Neutrophil (primary cell): Measurements from ENCODE around the gene SDSL.
A peak's percentile ranks its signal among the peaks of the same experiment; 100 is the strongest.

Experiments used
- H3K27ac ChIP-seq: fragments of 200-600 bp; sonication (generic); 2 replicates; pipeline ENCODE4 v1.5.1; 2016; ENCODE audit warnings: mild to moderate bottlenecking, moderate library complexity
- H3K27me3 ChIP-seq: fragments of 200-600 bp; sonication (generic); 2 replicates; pipeline ENCODE4 v1.6.0; 2016; ENCODE audit warnings: mild to moderate bottlenecking
- H3K36me3 ChIP-seq: fragments of 200-600 bp; sonication (generic); 2 replicates; pipeline ENCODE4 v1.5.1; 2017
- H3K4me1 ChIP-seq, 2 experiments: fragments of 200-600 bp in 1 of 2; sonication (generic) in 1 of 2; 1 replicate in 1 of 2; 2 replicates in 1 of 2; pipeline versions ENCODE4 v1.5.1 to v1.6.1; 2013 to 2016; ENCODE audit warnings: low read depth in 1 of 2, low read length in 1 of 2, mild to moderate bottlenecking in 1 of 2, moderate library complexity in 1 of 2; ENCODE audit not compliant: control insufficient read depth in 1 of 2, insufficient read depth in 1 of 2
- H3K4me3 ChIP-seq, 2 experiments: fragments of 200-600 bp in 1 of 2; sonication (generic) in 1 of 2; 1 replicate in 1 of 2; 2 replicates in 1 of 2; pipeline ENCODE4 v1.5.1; 2013 to 2016; ENCODE audit warnings: low read depth in 1 of 2, low read length in 1 of 2, mild to moderate bottlenecking in 1 of 2, moderate library complexity in 1 of 2
- H3K9me3 ChIP-seq: fragments of 200-600 bp; sonication (generic); 2 replicates; pipeline ENCODE4 v1.5.1; 2016
- TF ChIP-seq, protein P1 (sequence below): fragments of 200-600 bp; sonication (generic); IDR thresholded peaks from 2 replicates; pipeline ENCODE4 v1.5.1; 2016; ENCODE audit warnings: antibody characterized with exemption

The SDSL gene

DNA sequence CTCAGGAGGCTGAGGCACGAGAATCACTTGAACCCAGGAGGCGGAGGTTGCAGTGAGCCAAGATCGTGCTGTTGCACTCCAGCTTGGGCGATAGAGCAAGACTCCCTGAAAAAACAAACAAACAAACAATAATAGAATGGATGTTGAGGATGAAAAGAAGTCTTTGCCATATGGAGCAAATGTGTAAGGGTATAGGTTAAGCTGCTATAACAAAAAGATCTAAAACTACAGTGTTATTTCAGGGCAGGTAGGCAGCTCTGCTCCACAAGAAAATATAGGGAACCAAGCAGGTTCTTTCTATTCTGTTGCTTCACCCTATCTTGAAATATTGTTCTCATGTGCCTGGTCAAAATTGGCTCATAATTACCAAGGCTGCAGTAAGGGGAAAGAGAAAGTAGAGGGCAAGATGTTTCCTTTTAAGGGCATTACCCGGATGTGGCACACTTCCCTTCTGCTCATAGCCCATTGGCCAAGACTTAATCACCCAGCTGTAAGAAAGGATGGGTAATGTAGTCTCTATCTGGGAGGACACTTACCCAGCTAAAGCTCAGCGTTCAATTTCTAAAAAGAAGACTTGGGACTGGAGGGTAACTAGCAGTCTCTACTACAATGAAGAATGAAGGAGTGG, 23.5 kb downstream of the SDSL start:
- no peaks in the 10 kb centered on the region for H3K36me3 ChIP-seq
- H3K9me3 ChIP-seq: no peaks in the 10 kb centered on the region
- TF ChIP-seq, protein P1, sequence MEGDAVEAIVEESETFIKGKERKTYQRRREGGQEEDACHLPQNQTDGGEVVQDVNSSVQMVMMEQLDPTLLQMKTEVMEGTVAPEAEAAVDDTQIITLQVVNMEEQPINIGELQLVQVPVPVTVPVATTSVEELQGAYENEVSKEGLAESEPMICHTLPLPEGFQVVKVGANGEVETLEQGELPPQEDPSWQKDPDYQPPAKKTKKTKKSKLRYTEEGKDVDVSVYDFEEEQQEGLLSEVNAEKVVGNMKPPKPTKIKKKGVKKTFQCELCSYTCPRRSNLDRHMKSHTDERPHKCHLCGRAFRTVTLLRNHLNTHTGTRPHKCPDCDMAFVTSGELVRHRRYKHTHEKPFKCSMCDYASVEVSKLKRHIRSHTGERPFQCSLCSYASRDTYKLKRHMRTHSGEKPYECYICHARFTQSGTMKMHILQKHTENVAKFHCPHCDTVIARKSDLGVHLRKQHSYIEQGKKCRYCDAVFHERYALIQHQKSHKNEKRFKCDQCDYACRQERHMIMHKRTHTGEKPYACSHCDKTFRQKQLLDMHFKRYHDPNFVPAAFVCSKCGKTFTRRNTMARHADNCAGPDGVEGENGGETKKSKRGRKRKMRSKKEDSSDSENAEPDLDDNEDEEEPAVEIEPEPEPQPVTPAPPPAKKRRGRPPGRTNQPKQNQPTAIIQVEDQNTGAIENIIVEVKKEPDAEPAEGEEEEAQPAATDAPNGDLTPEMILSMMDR: no peak
- peak overlapping the region; percentile 38 for H3K27ac ChIP-seq
- H3K4me1 ChIP-seq: peaks cover 10 to 16% of the 10 kb centered on the region in 2 experiments
- H3K27me3 ChIP-seq: peaks cover 34% of the 10 kb centered on the region
- H3K4me3 ChIP-seq: no peak overlapping the region

DNA sequence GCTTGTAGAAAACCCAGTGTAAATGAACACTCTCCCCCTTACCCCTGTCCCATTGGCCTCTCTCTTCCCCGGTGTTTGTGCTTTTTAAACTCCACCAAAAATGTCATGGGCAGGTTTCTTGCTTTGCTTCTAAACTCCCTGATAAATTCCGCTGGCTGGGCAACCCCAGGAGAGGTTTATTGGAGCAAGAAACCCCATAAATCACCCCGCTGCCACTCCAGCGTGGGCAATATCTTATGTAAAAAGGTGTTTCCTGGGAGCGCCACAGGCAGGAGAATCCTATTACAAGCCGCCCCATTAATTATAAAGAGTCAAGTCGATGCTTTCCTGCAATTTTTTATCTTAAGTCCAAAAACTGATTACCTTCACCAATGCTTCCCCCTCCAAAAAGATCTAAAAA, 26.7 kb downstream of the SDSL start:
- Histone ChIP-seq H3K9me3 (no peaks in the 10 kb centered on the region), H3K27me3 (peaks cover 45% of the 10 kb centered on the region), H3K36me3 (no peaks in the 10 kb centered on the region), H3K27ac (no peak overlapping the region), H3K4me3 (no peak overlapping the region), H3K4me1 (peaks cover 10 to 16% of the 10 kb centered on the region in 2 experiments)
- TF ChIP-seq, protein P1: no peak

GRCh38 chr12:113449299-113449698, 27.1 kb downstream of the SDSL start:
- Histone ChIP-seq H3K27me3 (peaks cover 49% of the 10 kb centered on the region), H3K27ac (no peak overlapping the region), H3K4me1 (peaks cover 10 to 16% of the 10 kb centered on the region in 2 experiments), H3K36me3 (no peaks in the 10 kb centered on the region), H3K4me3 (no peak overlapping the region), H3K9me3 (no peaks in the 10 kb centered on the region)
- TF ChIP-seq, protein P1: no peak

- peaks cover 10 to 16% of the 10 kb centered on the region in 2 experiments for H3K4me1 ChIP-seq
- no peak overlapping the region for H3K27ac ChIP-seq
- peaks cover 55% of the 10 kb centered on the region for H3K27me3 ChIP-seq
- H3K9me3 ChIP-seq: no peaks in the 10 kb centered on the region
- no peaks in the 10 kb centered on the region for H3K36me3 ChIP-seq
- no peak overlapping the region for H3K4me3 ChIP-seq
- TF ChIP-seq, protein P1: no peak
These were observed 27.7 kb downstream of the SDSL start for GRCh38 chr12:113449839-113450238.

- H3K27ac ChIP-seq: no peak overlapping the region
- peaks cover 73% of the 10 kb centered on the region for H3K27me3 ChIP-seq
- H3K4me3 ChIP-seq: no peak overlapping the region
- H3K36me3 ChIP-seq: no peaks in the 10 kb centered on the region
- no peaks in the 10 kb centered on the region for H3K9me3 ChIP-seq
- no peaks in the 10 kb centered on the region for H3K4me1 ChIP-seq
- TF ChIP-seq, protein P1: no peak
These were observed 30.3 kb downstream of the SDSL start for GRCh38 chr12:113452458-113452857.
